GM18499 (cell line): Measurements from ENCODE around the gene EXOC6B.

Experiments used
- ATAC-seq: cut with Tn5 transposase; IDR thresholded peaks from one replicate; pipeline ENCODE4 v1.9.1; 2021; ENCODE audit warnings: moderate number of reproducible peaks; ENCODE audit not compliant: insufficient read depth, unreplicated experiment

The EXOC6B gene

DNA sequence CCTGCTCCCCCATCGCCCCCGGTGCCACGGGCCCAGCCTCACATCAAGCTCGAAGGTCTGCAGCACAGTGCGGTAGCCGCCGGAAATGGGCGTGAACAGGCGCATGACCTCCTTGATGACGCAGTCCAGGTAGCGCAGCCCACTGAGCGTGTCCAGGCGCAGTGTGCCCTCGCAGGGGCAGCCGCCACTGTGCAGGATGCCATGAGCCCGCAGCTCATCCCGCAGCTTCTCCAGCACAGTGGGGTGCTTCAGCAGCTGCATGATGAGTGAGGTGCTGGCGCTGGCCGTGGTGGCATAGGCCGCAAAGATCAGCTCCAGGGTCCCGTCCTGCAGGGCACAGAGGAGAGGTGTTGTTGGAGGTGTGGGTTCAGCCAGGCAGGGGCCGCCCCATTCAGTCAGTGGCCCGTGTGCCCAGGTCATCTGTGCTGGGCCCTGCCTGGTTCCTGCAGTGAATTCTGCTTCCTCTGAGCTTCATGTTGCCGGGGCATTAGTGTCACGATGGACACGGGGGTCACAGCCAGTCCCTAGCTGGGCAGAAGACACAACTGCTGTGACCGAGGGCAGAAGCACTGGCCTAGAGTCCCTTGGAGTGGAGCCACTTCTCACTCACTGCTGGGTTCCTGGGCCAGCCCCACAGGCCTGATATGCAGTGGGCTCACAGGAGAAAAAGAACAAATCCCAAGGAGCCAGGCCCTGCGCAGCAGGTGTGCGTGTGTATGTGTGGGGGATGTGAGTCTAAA, 692.7 kb downstream of the EXOC6B start:
- no peak for ATAC-seq

DNA sequence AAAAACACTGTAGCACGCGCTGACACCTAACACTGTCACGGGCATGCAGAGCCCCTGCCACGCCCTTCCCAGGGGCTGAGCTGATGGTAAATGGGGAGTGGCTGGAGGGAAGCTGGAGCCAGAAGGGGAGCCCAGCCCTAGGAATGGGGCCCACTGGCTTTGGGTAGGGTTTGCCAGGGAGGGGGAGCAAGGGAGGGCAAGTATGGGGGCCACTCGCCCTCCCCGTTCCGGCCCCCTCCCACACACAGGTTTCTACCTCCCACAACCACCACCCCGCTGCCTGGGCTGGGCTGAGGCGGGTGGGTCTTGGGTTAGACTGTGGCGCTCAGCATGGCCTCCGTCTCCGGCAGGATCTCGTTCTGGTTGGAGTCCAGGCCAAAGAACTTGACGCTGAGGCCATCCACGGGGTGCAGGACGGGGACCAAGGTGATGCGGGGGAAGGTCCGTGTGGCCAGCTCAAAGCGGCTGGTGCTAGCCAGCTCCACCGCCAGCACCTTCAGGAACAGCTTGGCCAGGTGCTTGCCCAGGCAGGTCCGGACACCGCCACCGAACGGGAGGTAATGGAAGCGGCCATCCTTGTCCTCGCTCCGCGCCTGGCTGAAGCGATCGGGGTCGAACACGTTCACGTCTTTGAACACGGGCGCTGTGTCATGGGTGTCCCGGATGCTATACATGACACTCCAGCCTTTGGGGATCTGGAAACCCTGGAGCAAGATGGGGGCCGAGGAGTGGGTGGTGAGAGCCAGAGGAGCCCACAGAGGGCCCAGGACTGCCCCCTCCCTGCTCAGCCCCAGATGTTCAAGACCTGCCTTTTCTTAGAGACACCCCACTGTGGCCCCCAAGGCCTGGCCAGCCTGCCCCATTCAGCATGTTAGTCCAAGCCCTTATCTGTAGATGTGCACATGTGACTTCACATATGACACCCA, 693.7 kb downstream of the EXOC6B start:
- no peak for ATAC-seq

DNA sequence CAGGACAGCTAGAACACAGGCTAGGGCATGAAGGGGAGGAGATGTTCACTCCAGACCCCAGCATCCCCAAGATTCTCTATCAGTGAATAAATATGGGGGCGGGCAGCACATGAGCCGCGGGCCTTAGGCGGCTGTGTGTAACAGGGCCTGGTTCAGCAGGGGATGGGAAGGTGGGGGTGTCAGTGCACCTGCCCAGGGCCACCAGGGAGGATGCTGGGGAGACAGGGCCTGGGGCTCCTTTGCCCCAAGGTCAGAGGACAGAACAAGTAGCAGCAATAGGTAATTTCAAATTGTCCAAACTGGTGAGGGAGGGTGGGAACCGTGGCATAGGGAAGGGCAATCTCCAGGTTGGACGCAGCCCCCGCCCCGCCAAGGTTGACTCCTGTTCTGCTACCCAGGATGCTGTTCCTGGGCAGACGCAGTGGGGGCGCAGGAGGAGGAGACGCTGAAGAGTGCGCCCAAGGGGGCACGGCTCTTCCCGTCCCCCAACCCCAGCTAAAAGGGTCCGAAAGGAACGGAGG, 694.4 kb downstream of the EXOC6B start:
- no peak for ATAC-seq

DNA sequence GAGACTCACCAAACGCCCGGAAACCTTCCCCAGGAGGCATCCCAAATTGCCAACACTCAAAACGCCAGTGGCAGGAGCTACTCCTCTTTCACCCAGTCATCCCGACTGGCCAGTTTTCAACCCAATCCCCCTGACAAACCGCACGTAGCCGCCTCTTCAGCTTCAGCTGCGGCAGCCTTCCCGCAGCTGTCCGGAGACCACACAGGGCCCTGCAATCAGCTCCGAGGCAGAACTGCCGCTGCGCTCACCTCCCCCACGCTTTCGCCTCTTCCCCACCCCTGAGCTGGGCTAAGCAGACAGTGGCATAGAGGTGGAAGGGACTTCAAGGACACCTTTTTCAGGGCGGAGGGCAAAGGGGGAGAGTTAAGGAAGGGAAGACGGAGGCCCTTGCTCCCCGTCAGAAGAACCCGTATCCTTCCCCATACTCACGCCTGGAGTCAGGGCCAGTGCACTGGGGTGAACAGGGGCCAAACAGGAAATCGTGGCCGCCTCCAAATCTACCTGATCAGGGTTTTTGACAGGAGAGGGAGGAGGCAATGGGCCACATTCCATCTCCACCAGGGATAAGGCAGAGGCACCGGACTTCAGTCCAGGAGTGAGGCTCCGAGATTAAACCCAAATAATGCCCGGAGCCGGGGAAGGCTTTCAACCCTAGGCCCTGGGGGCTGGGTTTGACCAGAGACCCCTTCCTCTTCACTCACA, 695.0 kb downstream of the EXOC6B start:
- ATAC-seq, result no peak

DNA sequence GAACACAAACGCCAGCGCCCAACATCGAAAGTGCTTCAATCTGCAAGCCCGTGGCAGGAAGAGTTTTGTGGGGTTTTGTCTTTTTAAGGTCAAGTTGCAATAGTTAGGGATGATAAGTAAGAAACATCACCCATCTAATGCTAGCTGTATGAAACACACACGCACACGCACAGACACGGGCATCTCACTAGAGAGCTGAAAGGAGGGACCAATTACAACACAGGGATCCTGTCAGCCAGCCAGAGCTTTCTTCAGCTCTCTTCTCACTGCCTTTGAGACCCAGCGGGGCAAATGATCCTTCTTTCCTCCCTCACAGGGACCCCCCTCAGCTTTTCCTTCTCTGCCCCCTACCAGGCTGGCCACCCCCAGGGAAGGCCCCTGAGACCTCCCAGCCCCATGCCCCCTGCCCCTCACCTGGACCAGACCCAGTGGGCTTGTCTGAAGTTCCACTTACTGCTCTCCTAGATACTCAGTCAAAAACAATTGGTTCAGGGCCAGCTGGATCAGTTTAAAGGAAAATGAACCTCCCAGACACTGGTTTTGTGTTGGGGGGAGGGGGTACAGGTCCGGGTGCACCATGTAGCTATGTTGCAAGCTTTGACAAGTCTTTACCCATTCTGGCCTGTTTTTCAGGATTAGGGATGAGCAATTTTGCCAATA, 696.0 kb downstream of the EXOC6B start:
- no peak for ATAC-seq

DNA sequence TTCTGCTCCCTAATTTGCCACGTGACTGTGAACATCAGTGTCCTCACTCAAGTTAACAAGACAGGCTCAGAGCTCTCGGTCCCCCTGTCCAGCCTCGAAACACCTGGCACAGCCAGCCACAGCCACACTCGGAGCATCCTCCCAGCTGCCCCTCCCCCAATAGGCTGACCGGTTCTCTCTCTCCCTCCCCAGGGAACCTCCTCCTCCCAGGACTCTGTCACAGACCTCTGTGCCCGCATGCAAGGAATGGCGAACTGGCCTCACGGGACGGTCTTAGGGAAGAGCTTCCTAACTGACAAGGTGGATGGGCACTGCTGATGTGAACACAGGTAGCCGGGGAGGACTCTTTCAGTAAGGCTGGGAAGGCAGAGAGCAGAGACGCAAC, 697.0 kb downstream of the EXOC6B start:
- ATAC-seq, result no peak

DNA sequence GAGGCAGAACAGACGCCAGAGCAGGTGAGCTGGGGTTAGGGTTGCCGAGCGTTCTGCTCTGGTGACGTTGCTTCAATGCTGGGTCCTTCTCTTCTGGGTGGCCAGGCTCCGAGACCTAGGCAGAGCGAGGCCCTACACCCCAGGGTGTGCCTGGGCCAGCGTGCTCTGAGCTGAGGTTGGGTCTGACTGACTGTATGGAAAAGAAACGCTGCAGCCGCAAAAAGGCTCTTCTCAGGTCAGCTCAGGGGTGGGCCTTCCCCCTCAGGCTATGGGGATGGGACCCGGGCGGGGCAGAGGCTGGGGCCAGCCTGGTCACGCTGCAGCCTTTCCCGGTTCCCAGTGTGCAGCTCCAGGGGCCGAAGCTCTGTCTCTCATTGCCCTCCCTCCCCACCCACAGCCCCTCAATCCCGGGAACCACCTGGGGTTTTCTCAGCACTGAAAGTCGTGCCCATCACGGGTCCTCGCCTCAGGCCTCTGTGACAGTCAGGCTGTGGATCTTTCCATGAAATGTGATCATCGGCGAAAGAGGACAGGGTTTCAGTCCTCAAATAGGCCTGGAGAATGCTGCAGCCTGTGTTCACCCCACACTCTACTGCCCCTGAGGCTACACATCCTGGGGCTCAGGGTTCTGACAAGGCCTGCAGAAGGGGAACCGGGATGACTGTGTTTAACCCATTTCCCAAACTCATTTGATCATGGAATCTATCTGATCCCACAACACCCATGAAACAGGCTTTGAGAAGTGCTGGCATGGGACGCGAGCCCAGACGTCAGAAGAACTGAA, 697.6 kb downstream of the EXOC6B start:
- no peak for ATAC-seq

DNA sequence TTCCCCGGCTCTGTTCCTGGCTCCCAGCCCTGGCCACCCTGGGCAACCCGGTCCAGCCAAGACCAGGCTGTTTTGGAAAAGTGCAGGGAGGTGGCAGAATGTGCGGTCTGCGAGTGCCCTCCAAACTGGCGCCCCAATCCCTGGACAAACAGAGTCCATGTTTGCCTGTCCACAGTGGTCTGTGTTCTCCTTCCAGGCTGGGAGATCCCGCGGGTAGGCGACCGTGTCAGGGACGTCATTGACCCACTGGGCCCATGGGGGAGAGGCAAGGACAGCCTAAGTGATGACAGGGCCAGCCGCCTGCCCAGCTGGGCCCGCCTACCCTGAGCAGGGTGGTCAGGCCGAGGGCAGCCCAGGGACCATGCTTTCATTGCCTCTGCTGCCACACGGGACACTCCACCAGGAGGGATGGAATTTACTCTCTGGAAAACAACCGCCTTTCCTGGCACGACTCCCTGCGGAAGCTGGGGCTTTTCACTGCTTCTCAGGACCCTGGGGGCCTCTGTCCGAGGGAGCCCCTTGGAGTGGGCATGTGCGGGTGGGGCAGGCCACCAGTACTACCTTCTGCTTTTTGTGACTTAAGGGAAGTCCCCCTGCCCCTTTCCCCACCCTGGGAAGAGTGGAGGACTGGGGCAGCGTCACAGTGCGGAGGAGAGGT, 698.3 kb downstream of the EXOC6B start:
- ATAC-seq, result no peak

DNA sequence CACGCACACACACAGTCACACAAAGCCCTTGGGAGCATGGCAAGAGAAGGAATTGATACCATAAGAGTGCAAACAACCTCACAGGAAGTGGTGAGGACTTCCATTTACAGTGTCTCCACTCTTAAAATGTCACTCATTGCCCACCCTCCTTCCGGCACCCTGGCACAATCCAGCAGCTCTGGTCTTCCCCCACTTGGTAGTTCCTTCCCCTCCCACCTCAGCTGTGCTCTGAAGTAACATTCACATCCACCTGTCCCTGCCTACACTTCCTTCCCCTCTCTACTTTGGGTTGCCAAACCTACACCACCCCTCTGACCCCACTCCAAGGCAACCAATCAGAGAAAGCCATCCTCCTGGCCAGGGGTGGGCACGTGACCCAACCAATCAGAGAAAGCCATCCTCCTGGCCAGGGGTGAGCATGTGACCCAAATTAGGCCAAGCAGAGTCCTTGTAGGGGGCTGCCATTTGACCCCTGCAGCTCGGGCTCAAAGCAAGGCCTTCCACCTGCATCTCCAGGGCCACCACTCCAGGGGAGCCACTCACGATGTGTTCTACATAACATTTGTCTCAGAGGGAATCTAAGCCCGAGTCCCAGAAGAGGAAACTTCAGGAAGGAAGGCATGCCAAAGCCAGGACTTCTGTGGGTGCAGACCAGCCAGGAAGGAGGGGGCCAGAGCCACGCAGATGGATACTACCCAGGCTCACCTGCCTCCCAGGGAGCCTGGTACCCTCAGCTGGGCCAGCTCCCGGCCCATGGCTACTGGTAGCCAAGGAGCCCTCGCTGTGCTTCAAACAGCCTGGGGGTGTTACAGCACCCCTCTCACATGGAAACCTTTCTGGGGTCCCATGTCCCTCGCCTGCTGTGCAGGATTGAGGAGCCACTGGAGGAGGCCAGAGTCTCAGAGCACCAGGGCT, 699.4 kb downstream of the EXOC6B start:
- no peak for ATAC-seq
